SK-N-SH treated with all-trans-retinoic acid at 6 μM for 48 hours (cell line): ENCODE results near the gene AKR1E2.
A peak's percentile ranks its signal among the peaks of the same experiment; 100 is the strongest.

Source experiments
- ATAC-seq: fragments of 200-7000 bp; cut with Tn5 transposase; 3 replicates; pipeline ENCODE4 v1.9.1; 2020; ENCODE audit warnings: mild to moderate bottlenecking, moderate library complexity
- BACH2 ChIP-seq: fragments of 250-450 bp; sonication (Bioruptor Pico); IDR thresholded peaks from 2 replicates; pipeline ENCODE4 v1.9.0; 2021; ENCODE audit warnings: mild to moderate bottlenecking, borderline replicate concordance
- CREB5 ChIP-seq: fragments of 250-450 bp; sonication (Bioruptor Pico); IDR thresholded peaks from 2 replicates; pipeline ENCODE4 v1.5.1; 2020; ENCODE audit warnings: low read depth, mild to moderate bottlenecking, moderate library complexity
- CSDC2 ChIP-seq: fragments of 250-450 bp; sonication (Bioruptor Pico); IDR thresholded peaks from 2 replicates; pipeline ENCODE4 v1.5.0; 2020; ENCODE audit warnings: mild to moderate bottlenecking, moderate library complexity
- CSRNP3 ChIP-seq: fragments of 250-450 bp; sonication (Bioruptor Pico); IDR thresholded peaks from 2 replicates; pipeline ENCODE4 v1.5.1; 2021; ENCODE audit warnings: mild to moderate bottlenecking, moderate library complexity
- ESRRG ChIP-seq: fragments of 250-450 bp; sonication (Bioruptor Pico); IDR thresholded peaks from 2 replicates; pipeline ENCODE4 v1.6.1; 2021; ENCODE audit warnings: mild to moderate bottlenecking
- GLIS3 ChIP-seq: fragments of 250-450 bp; sonication (Bioruptor Pico); IDR thresholded peaks from 2 replicates; pipeline ENCODE4 v1.5.0; 2020; ENCODE audit warnings: mild to moderate bottlenecking, moderate library complexity
- ISL1 ChIP-seq: fragments of 250-450 bp; sonication (Bioruptor Pico); IDR thresholded peaks from 2 replicates; pipeline ENCODE4 v2.1.2; 2022; ENCODE audit warnings: mild to moderate bottlenecking, moderate library complexity
- OSR1 ChIP-seq: fragments of 250-450 bp; sonication (Bioruptor Pico); IDR thresholded peaks from 2 replicates; pipeline ENCODE4 v1.8.0; 2022; ENCODE audit warnings: moderate library complexity, mild to moderate bottlenecking, inconsistent platforms
- PPARA ChIP-seq: fragments of 250-450 bp; sonication (Bioruptor Pico); IDR thresholded peaks from 2 replicates; pipeline ENCODE4 v1.5.0; 2020; ENCODE audit warnings: mild to moderate bottlenecking, borderline replicate concordance
- RARB ChIP-seq: fragments of 250-450 bp; sonication (Bioruptor Pico); IDR thresholded peaks from 2 replicates; pipeline ENCODE4 v1.8.0; 2021; ENCODE audit warnings: mild to moderate bottlenecking, moderate library complexity
- SNAI2 ChIP-seq: fragments of 250-450 bp; sonication (Bioruptor Pico); IDR thresholded peaks from 2 replicates; pipeline ENCODE4 v1.5.0; 2020; ENCODE audit warnings: mild to moderate bottlenecking, moderate library complexity
- TCF4 ChIP-seq: fragments of 250-450 bp; sonication (Bioruptor Pico); IDR thresholded peaks from 2 replicates; pipeline ENCODE4 v1.8.0; 2021; ENCODE audit warnings: mild to moderate bottlenecking, moderate library complexity, borderline replicate concordance
- ZC3H10 ChIP-seq: fragments of 250-450 bp; sonication (Bioruptor Pico); IDR thresholded peaks from 2 replicates; pipeline ENCODE4 v1.5.1; 2021; ENCODE audit warnings: mild to moderate bottlenecking, moderate library complexity
- ZFP3 ChIP-seq: fragments of 250-450 bp; sonication (Bioruptor Pico); IDR thresholded peaks from 2 replicates; pipeline ENCODE4 v1.5.0; 2020; ENCODE audit warnings: mild to moderate bottlenecking, moderate library complexity
- ZFP30 ChIP-seq: fragments of 450-650 bp; formaldehyde crosslinking; IDR thresholded peaks from 2 replicates; pipeline ENCODE4 v1.5.0; 2022; ENCODE audit warnings: mild to moderate bottlenecking, moderate library complexity
- ZNF70 ChIP-seq: fragments of 450-650 bp; formaldehyde crosslinking; IDR thresholded peaks from 2 replicates; pipeline ENCODE4 v1.5.0; 2020; ENCODE audit warnings: mild to moderate bottlenecking, moderate library complexity
- ZNF8 ChIP-seq: fragments of 450-650 bp; formaldehyde crosslinking; IDR thresholded peaks from 2 replicates; pipeline ENCODE4 v1.5.0; 2020; ENCODE audit warnings: mild to moderate bottlenecking, moderate library complexity
- TF ChIP-seq, protein P1 (sequence below): fragments of 250-450 bp; sonication (Bioruptor Pico); IDR thresholded peaks from 2 replicates; pipeline ENCODE4 v1.8.0; 2021; ENCODE audit warnings: low read depth, mild to moderate bottlenecking, moderate library complexity, borderline replicate concordance
- TF ChIP-seq, protein P2 (sequence below): fragments of 250-450 bp; sonication (Bioruptor Pico); IDR thresholded peaks from 2 replicates; pipeline ENCODE4 v1.8.0; 2020; ENCODE audit warnings: mild to moderate bottlenecking, moderate library complexity, borderline replicate concordance
- TF ChIP-seq, protein P3 (sequence below): fragments of 250-450 bp; sonication (Bioruptor Pico); IDR thresholded peaks from 2 replicates; pipeline ENCODE4 v1.5.0; 2020; ENCODE audit warnings: mild to moderate bottlenecking, moderate library complexity

Gene AKR1E2

DNA sequence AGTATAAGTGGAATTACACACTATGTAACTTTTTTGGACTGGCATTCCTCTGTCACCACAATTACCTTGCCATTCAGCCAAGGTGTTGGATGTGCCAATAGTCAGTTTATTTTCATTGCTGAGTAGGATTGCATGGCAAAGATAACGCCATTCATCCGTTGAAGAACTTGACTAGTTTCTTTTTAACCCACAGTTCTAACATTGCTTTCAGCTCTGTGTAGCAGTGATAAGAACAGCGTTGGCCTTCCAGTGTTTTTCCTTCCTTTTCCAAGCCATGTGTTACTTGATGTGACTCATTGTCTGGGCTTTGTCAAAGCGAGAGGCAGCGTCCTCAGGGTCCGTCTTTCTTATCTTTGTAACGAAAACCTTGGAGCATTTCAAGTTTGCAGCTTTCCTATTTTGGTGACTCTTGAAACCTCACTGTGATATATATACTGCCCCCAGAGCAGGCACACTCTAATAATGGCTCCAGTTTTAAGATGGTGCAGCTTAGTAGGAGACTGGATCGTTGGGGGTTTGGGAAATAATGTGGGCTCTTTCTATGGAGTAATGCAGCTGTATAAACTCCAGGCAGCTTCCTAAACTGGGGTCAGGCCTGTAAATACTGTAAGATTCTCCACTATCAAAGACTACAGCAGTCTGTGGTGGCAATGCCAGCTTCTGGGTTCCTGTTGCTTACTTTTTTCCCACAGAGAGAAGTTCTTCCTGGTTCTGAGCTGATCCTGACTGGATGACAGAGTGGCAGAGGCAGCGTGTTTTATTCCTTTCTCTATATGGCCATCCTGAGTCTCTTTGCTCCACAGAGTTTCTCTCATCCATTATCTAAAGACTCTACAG lies 41.7 kb downstream of the AKR1E2 start:
- no peak for TF ChIP-seq RARB (CRISPR knock-in tag)
- no peak for TF ChIP-seq ESRRG (CRISPR knock-in tag)
- no peak for TF ChIP-seq GLIS3
- no peak for TF ChIP-seq SNAI2 (CRISPR knock-in tag)
- peak; percentile 30; the same call in 1 of the 3 replicates for ATAC-seq

- TF ChIP-seq, protein P1, sequence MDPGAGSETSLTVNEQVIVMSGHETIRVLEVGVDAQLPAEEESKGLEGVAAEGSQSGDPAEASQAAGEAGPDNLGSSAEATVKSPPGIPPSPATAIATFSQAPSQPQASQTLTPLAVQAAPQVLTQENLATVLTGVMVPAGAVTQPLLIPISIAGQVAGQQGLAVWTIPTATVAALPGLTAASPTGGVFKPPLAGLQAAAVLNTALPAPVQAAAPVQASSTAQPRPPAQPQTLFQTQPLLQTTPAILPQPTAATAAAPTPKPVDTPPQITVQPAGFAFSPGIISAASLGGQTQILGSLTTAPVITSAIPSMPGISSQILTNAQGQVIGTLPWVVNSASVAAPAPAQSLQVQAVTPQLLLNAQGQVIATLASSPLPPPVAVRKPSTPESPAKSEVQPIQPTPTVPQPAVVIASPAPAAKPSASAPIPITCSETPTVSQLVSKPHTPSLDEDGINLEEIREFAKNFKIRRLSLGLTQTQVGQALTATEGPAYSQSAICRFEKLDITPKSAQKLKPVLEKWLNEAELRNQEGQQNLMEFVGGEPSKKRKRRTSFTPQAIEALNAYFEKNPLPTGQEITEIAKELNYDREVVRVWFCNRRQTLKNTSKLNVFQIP: no peak
- TF ChIP-seq, protein P2, sequence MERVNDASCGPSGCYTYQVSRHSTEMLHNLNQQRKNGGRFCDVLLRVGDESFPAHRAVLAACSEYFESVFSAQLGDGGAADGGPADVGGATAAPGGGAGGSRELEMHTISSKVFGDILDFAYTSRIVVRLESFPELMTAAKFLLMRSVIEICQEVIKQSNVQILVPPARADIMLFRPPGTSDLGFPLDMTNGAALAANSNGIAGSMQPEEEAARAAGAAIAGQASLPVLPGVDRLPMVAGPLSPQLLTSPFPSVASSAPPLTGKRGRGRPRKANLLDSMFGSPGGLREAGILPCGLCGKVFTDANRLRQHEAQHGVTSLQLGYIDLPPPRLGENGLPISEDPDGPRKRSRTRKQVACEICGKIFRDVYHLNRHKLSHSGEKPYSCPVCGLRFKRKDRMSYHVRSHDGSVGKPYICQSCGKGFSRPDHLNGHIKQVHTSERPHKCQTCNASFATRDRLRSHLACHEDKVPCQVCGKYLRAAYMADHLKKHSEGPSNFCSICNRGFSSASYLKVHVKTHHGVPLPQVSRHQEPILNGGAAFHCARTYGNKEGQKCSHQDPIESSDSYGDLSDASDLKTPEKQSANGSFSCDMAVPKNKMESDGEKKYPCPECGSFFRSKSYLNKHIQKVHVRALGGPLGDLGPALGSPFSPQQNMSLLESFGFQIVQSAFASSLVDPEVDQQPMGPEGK (CRISPR knock-in tag): no peak
- TF ChIP-seq SNAI2 (CRISPR knock-in tag) (no peak), OSR1 (no peak), RARB (CRISPR knock-in tag) (no peak), ISL1 (CRISPR knock-in tag) (no peak), GLIS3 (no peak)
- no peak for ATAC-seq
Measured at GRCh38 chr10:4868357-4868657, 42.3 kb downstream of the AKR1E2 start.

- ATAC-seq: no peak
- TF ChIP-seq OSR1 (no peak), ZC3H10 (CRISPR knock-in tag) (no peak), ZFP3 (no peak), SNAI2 (CRISPR knock-in tag) (no peak), TCF4 (no peak), CREB5 (CRISPR knock-in tag) (no peak), ZNF70 (CRISPR knock-in tag) (no peak), ZFP30 (no peak), ZNF8 (CRISPR knock-in tag) (no peak), CSDC2 (no peak), PPARA (no peak), BACH2 (CRISPR knock-in tag) (no peak)
- TF ChIP-seq, protein P1: no peak
- TF ChIP-seq, all 23 proteins: peak for 0
Measured at GRCh38 chr10:4882704-4883078, 56.7 kb downstream of the AKR1E2 start.

DNA sequence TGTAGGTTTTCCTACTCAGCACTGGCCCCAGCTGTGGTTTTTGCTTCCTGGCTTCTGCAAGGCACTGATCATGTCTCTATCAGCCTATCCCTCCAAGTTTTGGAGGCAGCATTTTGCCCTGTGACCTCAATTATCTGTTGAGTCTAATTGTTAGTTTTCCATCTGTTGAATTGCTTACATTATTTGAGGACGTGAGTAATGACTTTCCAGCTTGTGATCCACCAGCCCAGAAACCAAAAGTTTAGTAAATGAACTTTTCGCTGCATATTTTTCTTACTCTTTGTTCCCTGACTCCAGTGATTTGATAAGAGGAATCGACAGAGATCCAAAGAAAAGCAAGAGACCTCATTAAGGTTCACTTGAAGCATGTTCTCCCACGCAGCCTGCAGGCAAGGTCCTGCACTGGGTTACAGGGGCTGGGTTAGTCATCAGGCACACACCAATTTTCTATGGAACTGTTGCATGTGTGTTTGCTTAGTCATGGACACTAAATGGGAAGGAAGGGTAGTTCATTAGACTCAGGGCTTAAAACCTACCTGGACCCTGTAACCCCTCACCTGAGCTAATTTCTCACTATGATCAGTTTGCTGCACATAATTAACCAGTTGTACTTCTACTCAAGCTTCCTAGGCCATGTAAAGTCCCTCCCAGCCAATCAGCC lies 57.2 kb downstream of the AKR1E2 start:
- ATAC-seq: no peak
- TF ChIP-seq TCF4: no peak
- TF ChIP-seq, protein P3, sequence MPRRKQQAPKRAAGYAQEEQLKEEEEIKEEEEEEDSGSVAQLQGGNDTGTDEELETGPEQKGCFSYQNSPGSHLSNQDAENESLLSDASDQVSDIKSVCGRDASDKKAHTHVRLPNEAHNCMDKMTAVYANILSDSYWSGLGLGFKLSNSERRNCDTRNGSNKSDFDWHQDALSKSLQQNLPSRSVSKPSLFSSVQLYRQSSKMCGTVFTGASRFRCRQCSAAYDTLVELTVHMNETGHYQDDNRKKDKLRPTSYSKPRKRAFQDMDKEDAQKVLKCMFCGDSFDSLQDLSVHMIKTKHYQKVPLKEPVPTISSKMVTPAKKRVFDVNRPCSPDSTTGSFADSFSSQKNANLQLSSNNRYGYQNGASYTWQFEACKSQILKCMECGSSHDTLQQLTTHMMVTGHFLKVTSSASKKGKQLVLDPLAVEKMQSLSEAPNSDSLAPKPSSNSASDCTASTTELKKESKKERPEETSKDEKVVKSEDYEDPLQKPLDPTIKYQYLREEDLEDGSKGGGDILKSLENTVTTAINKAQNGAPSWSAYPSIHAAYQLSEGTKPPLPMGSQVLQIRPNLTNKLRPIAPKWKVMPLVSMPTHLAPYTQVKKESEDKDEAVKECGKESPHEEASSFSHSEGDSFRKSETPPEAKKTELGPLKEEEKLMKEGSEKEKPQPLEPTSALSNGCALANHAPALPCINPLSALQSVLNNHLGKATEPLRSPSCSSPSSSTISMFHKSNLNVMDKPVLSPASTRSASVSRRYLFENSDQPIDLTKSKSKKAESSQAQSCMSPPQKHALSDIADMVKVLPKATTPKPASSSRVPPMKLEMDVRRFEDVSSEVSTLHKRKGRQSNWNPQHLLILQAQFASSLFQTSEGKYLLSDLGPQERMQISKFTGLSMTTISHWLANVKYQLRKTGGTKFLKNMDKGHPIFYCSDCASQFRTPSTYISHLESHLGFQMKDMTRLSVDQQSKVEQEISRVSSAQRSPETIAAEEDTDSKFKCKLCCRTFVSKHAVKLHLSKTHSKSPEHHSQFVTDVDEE: no peak
- TF ChIP-seq BACH2 (CRISPR knock-in tag): no peak
- TF ChIP-seq CSRNP3 (CRISPR knock-in tag): no peak
- no peak for TF ChIP-seq ZFP30
- no peak for TF ChIP-seq ZC3H10 (CRISPR knock-in tag)
- TF ChIP-seq, protein P2 (CRISPR knock-in tag): no peak
- TF ChIP-seq ESRRG (CRISPR knock-in tag): no peak
- no peak for TF ChIP-seq PPARA
- TF ChIP-seq CREB5 (CRISPR knock-in tag): no peak
- TF ChIP-seq OSR1: no peak
- no peak for TF ChIP-seq SNAI2 (CRISPR knock-in tag)
- no peak for TF ChIP-seq GLIS3
